ENCODE data around the gene SNORC. TPM values are rescaled to one million over a fixed set of nuclear protein-coding genes. Genes with fewer than 3 reads are reported as not detected.

SNORC gene
- total and polyA plus RNA-seq, 2 of the 13 experiments (the other 11 are each of a cell fraction or from before 2014, with no cell fraction given), result 59.1 to 86.1 TPM

GRCh38 chr2:232857158-232857563, 12.9 kb upstream of the SNORC start (continued):
- no peak for TF ChIP-seq SNRNP70 (IDR thresholded peaks at IDR 0.05; ENCODE audit: low read depth, low read length)
- no peak for TF ChIP-seq ZNF563 (CRISPR knock-in tag; IDR thresholded peaks at IDR 0.05)
- TF ChIP-seq, protein P1, sequence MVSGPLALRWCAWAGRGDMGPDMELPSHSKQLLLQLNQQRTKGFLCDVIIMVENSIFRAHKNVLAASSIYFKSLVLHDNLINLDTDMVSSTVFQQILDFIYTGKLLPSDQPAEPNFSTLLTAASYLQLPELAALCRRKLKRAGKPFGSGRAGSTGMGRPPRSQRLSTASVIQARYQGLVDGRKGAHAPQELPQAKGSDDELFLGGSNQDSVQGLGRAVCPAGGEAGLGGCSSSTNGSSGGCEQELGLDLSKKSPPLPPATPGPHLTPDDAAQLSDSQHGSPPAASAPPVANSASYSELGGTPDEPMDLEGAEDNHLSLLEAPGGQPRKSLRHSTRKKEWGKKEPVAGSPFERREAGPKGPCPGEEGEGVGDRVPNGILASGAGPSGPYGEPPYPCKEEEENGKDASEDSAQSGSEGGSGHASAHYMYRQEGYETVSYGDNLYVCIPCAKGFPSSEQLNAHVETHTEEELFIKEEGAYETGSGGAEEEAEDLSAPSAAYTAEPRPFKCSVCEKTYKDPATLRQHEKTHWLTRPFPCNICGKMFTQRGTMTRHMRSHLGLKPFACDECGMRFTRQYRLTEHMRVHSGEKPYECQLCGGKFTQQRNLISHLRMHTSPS (CRISPR knock-in tag; IDR thresholded peaks at IDR 0.05; ENCODE audit: low read depth), result no peak
- TF ChIP-seq ZNF205 (CRISPR knock-in tag; IDR thresholded peaks at IDR 0.05), result peak; percentile 87
- TF ChIP-seq SRSF1 (optimal IDR thresholded peaks at IDR 0.05; ENCODE audit: low read depth, low read length), result no peak
- TF ChIP-seq, protein P2, sequence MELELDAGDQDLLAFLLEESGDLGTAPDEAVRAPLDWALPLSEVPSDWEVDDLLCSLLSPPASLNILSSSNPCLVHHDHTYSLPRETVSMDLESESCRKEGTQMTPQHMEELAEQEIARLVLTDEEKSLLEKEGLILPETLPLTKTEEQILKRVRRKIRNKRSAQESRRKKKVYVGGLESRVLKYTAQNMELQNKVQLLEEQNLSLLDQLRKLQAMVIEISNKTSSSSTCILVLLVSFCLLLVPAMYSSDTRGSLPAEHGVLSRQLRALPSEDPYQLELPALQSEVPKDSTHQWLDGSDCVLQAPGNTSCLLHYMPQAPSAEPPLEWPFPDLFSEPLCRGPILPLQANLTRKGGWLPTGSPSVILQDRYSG (CRISPR knock-in tag; IDR thresholded peaks at IDR 0.05), result no peak
- TF ChIP-seq FOXO1 (CRISPR knock-in tag; IDR thresholded peaks at IDR 0.05), result peak; percentile 75
- peak; percentile 94 for TF ChIP-seq SALL1 (CRISPR knock-in tag; IDR thresholded peaks at IDR 0.05)
- TF ChIP-seq ZNF12 (CRISPR knock-in tag; IDR thresholded peaks at IDR 0.05), result peak; percentile 90
- peak; percentile 99 for TF ChIP-seq GATAD2A (CRISPR knock-in tag; IDR thresholded peaks at IDR 0.05)
- no peak for TF ChIP-seq ZNF569 (CRISPR knock-in tag; IDR thresholded peaks at IDR 0.05; ENCODE audit: borderline replicate concordance)
- TF ChIP-seq ZBTB34 (CRISPR knock-in tag; IDR thresholded peaks at IDR 0.05), result 0 out of 2 replicates have a peak, but pooled peaks have one; percentile 71
- no peak for TF ChIP-seq MEIS1 (CRISPR knock-in tag; IDR thresholded peaks at IDR 0.05; ENCODE audit: borderline replicate concordance)
- TF ChIP-seq ARID2 (CRISPR knock-in tag; IDR thresholded peaks at IDR 0.05; ENCODE audit: borderline replicate concordance), result peak; percentile 88
- TF ChIP-seq ZFP37 (CRISPR knock-in tag; IDR thresholded peaks at IDR 0.05; ENCODE audit: borderline replicate concordance), result peak; percentile 39; the same call in 1 of the 2 replicates
- no peak for TF ChIP-seq ZNF782 (CRISPR knock-in tag; IDR thresholded peaks at IDR 0.05; ENCODE audit: borderline replicate concordance)
- TF ChIP-seq, protein P3, sequence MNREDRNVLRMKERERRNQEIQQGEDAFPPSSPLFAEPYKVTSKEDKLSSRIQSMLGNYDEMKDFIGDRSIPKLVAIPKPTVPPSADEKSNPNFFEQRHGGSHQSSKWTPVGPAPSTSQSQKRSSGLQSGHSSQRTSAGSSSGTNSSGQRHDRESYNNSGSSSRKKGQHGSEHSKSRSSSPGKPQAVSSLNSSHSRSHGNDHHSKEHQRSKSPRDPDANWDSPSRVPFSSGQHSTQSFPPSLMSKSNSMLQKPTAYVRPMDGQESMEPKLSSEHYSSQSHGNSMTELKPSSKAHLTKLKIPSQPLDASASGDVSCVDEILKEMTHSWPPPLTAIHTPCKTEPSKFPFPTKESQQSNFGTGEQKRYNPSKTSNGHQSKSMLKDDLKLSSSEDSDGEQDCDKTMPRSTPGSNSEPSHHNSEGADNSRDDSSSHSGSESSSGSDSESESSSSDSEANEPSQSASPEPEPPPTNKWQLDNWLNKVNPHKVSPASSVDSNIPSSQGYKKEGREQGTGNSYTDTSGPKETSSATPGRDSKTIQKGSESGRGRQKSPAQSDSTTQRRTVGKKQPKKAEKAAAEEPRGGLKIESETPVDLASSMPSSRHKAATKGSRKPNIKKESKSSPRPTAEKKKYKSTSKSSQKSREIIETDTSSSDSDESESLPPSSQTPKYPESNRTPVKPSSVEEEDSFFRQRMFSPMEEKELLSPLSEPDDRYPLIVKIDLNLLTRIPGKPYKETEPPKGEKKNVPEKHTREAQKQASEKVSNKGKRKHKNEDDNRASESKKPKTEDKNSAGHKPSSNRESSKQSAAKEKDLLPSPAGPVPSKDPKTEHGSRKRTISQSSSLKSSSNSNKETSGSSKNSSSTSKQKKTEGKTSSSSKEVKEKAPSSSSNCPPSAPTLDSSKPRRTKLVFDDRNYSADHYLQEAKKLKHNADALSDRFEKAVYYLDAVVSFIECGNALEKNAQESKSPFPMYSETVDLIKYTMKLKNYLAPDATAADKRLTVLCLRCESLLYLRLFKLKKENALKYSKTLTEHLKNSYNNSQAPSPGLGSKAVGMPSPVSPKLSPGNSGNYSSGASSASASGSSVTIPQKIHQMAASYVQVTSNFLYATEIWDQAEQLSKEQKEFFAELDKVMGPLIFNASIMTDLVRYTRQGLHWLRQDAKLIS (CRISPR knock-in tag; IDR thresholded peaks at IDR 0.05), result 0 out of 2 replicates have a peak, but pooled peaks have one; percentile 64
- TF ChIP-seq IKZF1 (IDR thresholded peaks at IDR 0.05), result no peak
- no peak for TF ChIP-seq ZNF468 (CRISPR knock-in tag; IDR thresholded peaks at IDR 0.05)
- no peak for TF ChIP-seq DBP (CRISPR knock-in tag; IDR thresholded peaks at IDR 0.05; ENCODE audit: not compliant biosample characterization)
- no peak for TF ChIP-seq HES4 (CRISPR knock-in tag; IDR thresholded peaks at IDR 0.05; ENCODE audit: borderline replicate concordance)
- TF ChIP-seq ZNF121 (CRISPR knock-in tag; IDR thresholded peaks at IDR 0.05), result no peak
- TF ChIP-seq HNRNPK (IDR thresholded peaks at IDR 0.05; ENCODE audit: low read depth, low read length, poor library complexity, severe bottlenecking), result no peak
